Osteoblast (primary cell): ENCODE data around the gene PRDM11. TPM values are rescaled to one million over a fixed set of nuclear protein-coding genes. Genes with fewer than 3 reads are reported as not detected.

Experiments
- DNase-seq: peaks from one replicate; pipeline ENCODE4 v3.0.0; 2011; ENCODE audit warnings: low spot score, mixed read lengths; ENCODE audit not compliant: insufficient read length; ENCODE audit errors: missing footprints
- H2AFZ ChIP-seq: 2 replicates; pipeline ENCODE4 v1.6.0; 2011; ENCODE audit warnings: mild to moderate bottlenecking, low read length
- H3K27ac ChIP-seq: 2 replicates; pipeline ENCODE4 v1.5.1; 2011; ENCODE audit warnings: mild to moderate bottlenecking, low read depth, low read length, moderate library complexity
- H3K27me3 ChIP-seq: 2 replicates; pipeline ENCODE4 v1.6.0; 2012; ENCODE audit warnings: mild to moderate bottlenecking, control low read depth, inconsistent platforms, low read length, moderate library complexity; ENCODE audit not compliant: insufficient read depth
- H3K36me3 ChIP-seq: 2 replicates; pipeline ENCODE4 v1.5.1; 2011; ENCODE audit warnings: mild to moderate bottlenecking, low read length, control low read depth, moderate library complexity; ENCODE audit not compliant: insufficient read depth
- H3K4me1 ChIP-seq: 2 replicates; pipeline ENCODE4 v1.5.1; 2011; ENCODE audit warnings: mild to moderate bottlenecking, low read length, control low read depth, moderate library complexity; ENCODE audit not compliant: insufficient read depth
- H3K4me2 ChIP-seq: 2 replicates; pipeline ENCODE4 v1.6.0; 2011; ENCODE audit warnings: mild to moderate bottlenecking, low read length; ENCODE audit not compliant: insufficient read depth
- H3K4me3 ChIP-seq: fragments of 200-600 bp; sonication (generic); 3 replicates; pipeline ENCODE4 v1.5.1; 2012; ENCODE audit warnings: mild to moderate bottlenecking, low read length, inconsistent platforms; ENCODE audit not compliant: insufficient read depth
- H3K79me2 ChIP-seq: 2 replicates; pipeline ENCODE4 v1.6.0; 2012; ENCODE audit warnings: mild to moderate bottlenecking, low read length, control low read depth, inconsistent platforms; ENCODE audit not compliant: insufficient read depth
- H3K9me3 ChIP-seq: 2 replicates; pipeline ENCODE4 v1.5.1; 2011; ENCODE audit warnings: low read depth, low read length, control low read depth
- H4K20me1 ChIP-seq: 2 replicates; pipeline ENCODE4 v1.6.0; 2012; ENCODE audit warnings: mild to moderate bottlenecking, low read length, control low read depth; ENCODE audit not compliant: insufficient read depth
- CTCF ChIP-seq: IDR thresholded peaks from 2 replicates; pipeline ENCODE4 v1.5.1; 2011; ENCODE audit warnings: mild to moderate bottlenecking, low read depth, low read length, moderate library complexity; ENCODE audit errors: extremely low read depth
- total RNA-seq: library from RNA; depleted of rRNA; stranded (reverse); fragments of >200 nt; gene quantifications from 2 replicates; pipeline ENCODE4 v1.2.3, GENCODE V29; 2012

Gene PRDM11
- total RNA-seq, 1 donor, result 5.4 TPM

DNA sequence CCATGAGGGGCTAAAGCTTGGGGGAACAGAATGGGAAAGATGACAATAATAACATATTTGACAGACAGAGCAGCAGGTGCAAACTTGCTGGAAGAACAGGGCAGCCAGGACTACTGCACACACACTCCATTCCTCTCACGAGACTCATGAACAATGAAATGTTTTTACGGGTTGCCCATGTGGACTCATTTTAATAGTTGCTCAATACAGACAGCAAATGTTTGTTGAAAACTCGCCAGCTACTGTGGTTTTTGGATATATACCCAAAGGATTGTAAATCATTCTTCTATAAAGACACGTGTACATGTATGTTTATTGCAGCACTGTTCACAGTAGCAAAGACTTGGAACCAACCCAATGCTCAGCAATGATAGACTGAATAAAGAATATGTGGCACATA, 129.4 kb downstream of the PRDM11 start:
- Histone ChIP-seq H3K36me3 (no peaks in the 10 kb centered on the region), H3K27me3 (peaks cover 30% of the 10 kb centered on the region), H3K4me3 (no peak overlapping the region), H3K79me2 (no peaks in the 10 kb centered on the region), H3K4me1 (peaks cover 8% of the 10 kb centered on the region), H3K27ac (no peak overlapping the region), H2AFZ (no peak overlapping the region), H4K20me1 (no peaks in the 10 kb centered on the region), H3K4me2 (no peak overlapping the region), H3K9me3 (no peaks in the 10 kb centered on the region)
- DNase-seq, result peak; percentile 58
- TF ChIP-seq CTCF, result no peak

- Histone ChIP-seq H3K4me1 (peaks cover 8% of the 10 kb centered on the region), H3K9me3 (no peaks in the 10 kb centered on the region), H3K79me2 (no peaks in the 10 kb centered on the region), H2AFZ (no peak overlapping the region), H3K4me3 (no peak overlapping the region), H3K27ac (no peak overlapping the region), H4K20me1 (no peaks in the 10 kb centered on the region), H3K4me2 (no peak overlapping the region), H3K27me3 (peaks cover 28% of the 10 kb centered on the region), H3K36me3 (no peaks in the 10 kb centered on the region)
- TF ChIP-seq CTCF, result no peak
- DNase-seq, result no peak
These were observed 132.3 kb downstream of the PRDM11 start for GRCh38 chr11:45278714-45279113.

- Histone ChIP-seq H3K36me3 (no peaks in the 10 kb centered on the region), H3K4me1 (peaks cover 8% of the 10 kb centered on the region), H3K27ac (no peak overlapping the region)
These were observed 133.2 kb downstream of the PRDM11 start for GRCh38 chr11:45279645-45280044.

DNA sequence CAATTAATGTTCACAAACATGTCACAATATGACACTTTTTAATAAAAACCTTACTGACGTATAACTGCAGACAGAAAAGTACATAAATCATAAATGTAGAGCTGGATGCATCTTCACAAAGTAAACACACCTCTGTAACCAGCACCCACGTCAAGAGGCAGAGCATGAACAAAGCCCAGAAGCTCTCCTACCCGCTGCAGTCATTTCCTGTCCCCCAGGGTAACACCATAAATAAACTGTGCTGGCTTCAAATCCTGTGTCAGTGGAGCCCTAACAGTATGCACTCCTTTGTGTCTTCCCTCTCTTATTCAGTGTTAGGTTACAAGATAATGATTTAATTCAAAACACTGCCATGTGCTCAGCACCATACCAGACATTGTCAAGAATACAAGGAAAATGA, 134.0 kb downstream of the PRDM11 start:
- TF ChIP-seq CTCF, result no peak
- H3K27me3 ChIP-seq, result peaks cover 31% of the 10 kb centered on the region

More at GRCh38 chr11:45279645-45280044, 133.2 kb downstream of the PRDM11 start:
- DNase-seq, result no peak
- H3K4me3 ChIP-seq, result no peak overlapping the region
- no peak for TF ChIP-seq CTCF
- no peak overlapping the region for H3K4me2 ChIP-seq
- peaks cover 29% of the 10 kb centered on the region for H3K27me3 ChIP-seq
- H2AFZ ChIP-seq, result no peak overlapping the region
- no peaks in the 10 kb centered on the region for H3K79me2 ChIP-seq
- no peaks in the 10 kb centered on the region for H3K9me3 ChIP-seq
- no peaks in the 10 kb centered on the region for H4K20me1 ChIP-seq

More for the DNA sequence above, 134.0 kb downstream of the PRDM11 start:
- Histone ChIP-seq H3K79me2 (no peaks in the 10 kb centered on the region), H3K9me3 (no peaks in the 10 kb centered on the region), H3K27ac (no peak overlapping the region), H3K4me2 (no peak overlapping the region), H3K4me1 (peaks cover 3% of the 10 kb centered on the region), H4K20me1 (no peaks in the 10 kb centered on the region), H2AFZ (no peak overlapping the region), H3K4me3 (no peak overlapping the region), H3K36me3 (no peaks in the 10 kb centered on the region)
- no peak for DNase-seq
